GM12801 (cell line): ENCODE data around the gene SNX22.

Source experiments
- CTCF ChIP-seq: IDR thresholded peaks from one replicate; pipeline ENCODE4 v1.5.1; 2011; ENCODE audit warnings: control low read depth; ENCODE audit not compliant: insufficient read length; ENCODE audit errors: extremely low read depth

The SNX22 gene

GRCh38 chr15:64112904-64113303 lies 38.6 kb upstream of the SNX22 start:
- no peak for TF ChIP-seq CTCF

- no peak for TF ChIP-seq CTCF
Observed at GRCh38 chr15:64117759-64118487, 33.6 kb upstream of the SNX22 start.

- TF ChIP-seq CTCF: no peak
Observed at GRCh38 chr15:64121614-64122013, 29.9 kb upstream of the SNX22 start.

- TF ChIP-seq CTCF: no peak
Observed at GRCh38 chr15:64122444-64122843, 29.1 kb upstream of the SNX22 start.

- no peak for TF ChIP-seq CTCF
Observed at GRCh38 chr15:64122936-64123351, 28.6 kb upstream of the SNX22 start.

- TF ChIP-seq CTCF: no peak
Observed at GRCh38 chr15:64125978-64126377, 25.6 kb upstream of the SNX22 start.

GRCh38 chr15:64127521-64128270 lies 23.8 kb upstream of the SNX22 start:
- no peak for TF ChIP-seq CTCF
